GM12891 (cell line): ENCODE results near the gene SCD5.

Experiments used
- DNase-seq: peaks from one replicate; pipeline ENCODE4 v3.0.0; 2011; ENCODE audit warnings: low spot score; ENCODE audit not compliant: insufficient read length
- FAIRE-seq: peaks from 2 replicates; lab custom pipeline; 2011; peaks lifted over from hg19 to GRCh38; lab: Jason Lieb, UNC
- PAX5 ChIP-seq: IDR thresholded peaks from 2 replicates; pipeline ENCODE4 v1.6.1; 2011; ENCODE audit warnings: low read length, moderate library complexity, mild to moderate bottlenecking; ENCODE audit not compliant: insufficient read depth, severe bottlenecking
- POLR2A ChIP-seq: IDR thresholded peaks from 2 replicates; pipeline ENCODE4 v1.6.1; 2011; ENCODE audit warnings: low read depth, low read length, control low read depth
- POLR2AphosphoS5 ChIP-seq: IDR thresholded peaks from 2 replicates; pipeline ENCODE4 v1.6.1; 2011; ENCODE audit warnings: low read depth, low read length, control low read depth
- POU2F2 ChIP-seq: IDR thresholded peaks from 2 replicates; pipeline ENCODE4 v1.6.1; 2011; ENCODE audit warnings: low read depth, mild to moderate bottlenecking, control low read depth, low read length, moderate library complexity
- SPI1 ChIP-seq: IDR thresholded peaks from 2 replicates; pipeline ENCODE4 v1.6.1; 2011; ENCODE audit warnings: low read depth, low read length, control low read depth
- TAF1 ChIP-seq: IDR thresholded peaks from 2 replicates; pipeline ENCODE4 v1.6.1; 2011; ENCODE audit warnings: low read depth, low read length, control low read depth

Gene SCD5

GRCh38 chr4:82643994-82644733 lies 154.4 kb downstream of the SCD5 start:
- FAIRE-seq (no peak), DNase-seq (no peak)
- no peak for TF ChIP-seq SPI1
- TF ChIP-seq POLR2A: no peak
- no peak for TF ChIP-seq TAF1
- TF ChIP-seq PAX5: no peak
- no peak for TF ChIP-seq POLR2AphosphoS5
- TF ChIP-seq POU2F2: no peak

DNA sequence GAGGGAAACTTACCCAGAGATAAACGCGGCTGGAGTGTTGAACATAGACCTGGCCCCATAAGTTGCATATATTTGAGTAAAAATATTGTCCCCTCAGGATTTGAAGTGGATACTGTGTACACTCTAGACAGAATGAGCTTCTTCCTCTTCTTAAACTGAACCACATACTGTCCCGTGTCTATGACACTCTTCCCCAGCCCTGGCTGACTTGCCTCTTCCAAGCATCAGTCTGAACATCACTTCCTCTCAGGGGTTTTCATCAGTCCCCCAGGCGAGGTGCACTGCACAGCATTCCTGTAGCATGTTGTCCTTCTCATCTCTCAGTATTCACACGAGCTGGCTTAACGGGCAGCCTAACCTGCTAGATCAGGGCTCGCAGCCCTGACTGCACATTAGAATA lies 156.3 kb downstream of the SCD5 start:
- DNase-seq (no peak), FAIRE-seq (no peak)
- TF ChIP-seq SPI1 (no peak), POLR2A (no peak), PAX5 (no peak), TAF1 (no peak), POLR2AphosphoS5 (no peak), POU2F2 (no peak)

DNA sequence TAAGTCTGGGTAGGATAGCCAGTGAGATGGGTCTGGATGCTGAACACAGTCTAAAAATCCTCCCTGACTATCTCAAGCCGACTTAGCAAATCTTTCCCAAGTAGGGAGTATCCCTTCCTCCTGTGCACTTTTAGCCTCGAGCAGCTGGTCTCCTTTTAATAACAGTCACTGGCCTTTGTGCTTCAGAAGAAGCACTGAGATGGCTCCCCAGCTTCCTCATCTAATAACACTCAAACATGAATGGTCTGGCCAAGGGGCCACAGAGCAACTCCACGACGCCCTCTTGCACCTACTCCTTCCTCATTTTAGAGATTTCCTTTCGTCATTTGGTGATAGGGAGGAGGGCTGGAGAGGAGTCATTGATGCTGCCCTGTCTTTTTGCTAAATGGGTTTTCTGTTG lies 158.1 kb downstream of the SCD5 start:
- FAIRE-seq: no peak
- TF ChIP-seq POU2F2 (no peak), POLR2AphosphoS5 (no peak), SPI1 (no peak), PAX5 (no peak), TAF1 (no peak), POLR2A (no peak)

DNA sequence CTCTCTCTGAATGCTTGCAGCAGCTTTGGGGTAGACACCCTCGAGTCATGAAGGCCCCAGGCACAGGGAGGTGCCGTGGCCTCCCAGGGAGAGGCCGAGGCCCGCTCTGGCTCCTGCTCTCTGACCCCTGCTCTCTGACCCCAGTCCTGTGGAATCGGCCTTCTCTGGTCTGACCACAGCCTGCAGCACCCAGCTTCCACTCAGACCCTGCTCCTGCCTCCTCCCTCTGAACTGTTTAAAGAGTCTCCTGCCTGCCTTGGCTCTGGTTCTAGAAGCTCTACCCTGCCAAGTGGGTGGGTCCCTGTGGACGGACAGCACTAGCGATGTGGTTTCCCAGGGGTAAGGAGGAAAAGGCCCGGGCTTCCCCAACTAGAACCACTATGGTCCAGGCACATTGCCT lies 158.6 kb downstream of the SCD5 start:
- DNase-seq: no peak
- TF ChIP-seq POLR2A (no peak), POLR2AphosphoS5 (no peak), PAX5 (no peak)
- FAIRE-seq: no peak

More for the DNA sequence above, 158.1 kb downstream of the SCD5 start:
- DNase-seq: no peak

DNA sequence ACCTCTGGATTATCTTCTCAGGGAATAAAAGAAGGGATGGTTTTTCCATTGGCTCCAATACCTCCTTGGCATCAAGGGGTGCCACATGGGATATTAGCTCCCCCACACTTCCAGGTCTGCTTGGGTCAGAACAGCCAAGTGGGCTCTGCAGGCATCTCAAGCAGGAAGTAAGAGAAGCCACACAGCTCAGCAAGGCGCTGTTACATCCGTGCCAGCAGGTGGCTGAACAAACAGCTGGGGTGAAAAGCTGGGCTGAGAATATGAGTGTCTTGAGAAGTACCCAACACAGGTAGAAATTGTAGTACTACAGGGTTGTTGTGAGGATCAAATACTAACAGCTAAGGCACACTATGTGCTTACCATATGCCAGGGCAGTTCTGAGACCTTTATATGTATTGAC lies 160.1 kb downstream of the SCD5 start:
- TF ChIP-seq SPI1 (no peak), TAF1 (no peak), POU2F2 (no peak), PAX5 (no peak), POLR2A (no peak), POLR2AphosphoS5 (no peak)
- DNase-seq (no peak), FAIRE-seq (no peak)

- FAIRE-seq (no peak), DNase-seq (no peak)
- TF ChIP-seq TAF1: no peak
- TF ChIP-seq POLR2A: no peak
- no peak for TF ChIP-seq POU2F2
- TF ChIP-seq PAX5: no peak
- no peak for TF ChIP-seq POLR2AphosphoS5
- TF ChIP-seq SPI1: no peak
Measured at GRCh38 chr4:82630079-82630478, 168.5 kb downstream of the SCD5 start.

- no peak for FAIRE-seq
- TF ChIP-seq TAF1: no peak
- no peak for DNase-seq
Measured at GRCh38 chr4:82629238-82630000, 169.2 kb downstream of the SCD5 start.

DNA sequence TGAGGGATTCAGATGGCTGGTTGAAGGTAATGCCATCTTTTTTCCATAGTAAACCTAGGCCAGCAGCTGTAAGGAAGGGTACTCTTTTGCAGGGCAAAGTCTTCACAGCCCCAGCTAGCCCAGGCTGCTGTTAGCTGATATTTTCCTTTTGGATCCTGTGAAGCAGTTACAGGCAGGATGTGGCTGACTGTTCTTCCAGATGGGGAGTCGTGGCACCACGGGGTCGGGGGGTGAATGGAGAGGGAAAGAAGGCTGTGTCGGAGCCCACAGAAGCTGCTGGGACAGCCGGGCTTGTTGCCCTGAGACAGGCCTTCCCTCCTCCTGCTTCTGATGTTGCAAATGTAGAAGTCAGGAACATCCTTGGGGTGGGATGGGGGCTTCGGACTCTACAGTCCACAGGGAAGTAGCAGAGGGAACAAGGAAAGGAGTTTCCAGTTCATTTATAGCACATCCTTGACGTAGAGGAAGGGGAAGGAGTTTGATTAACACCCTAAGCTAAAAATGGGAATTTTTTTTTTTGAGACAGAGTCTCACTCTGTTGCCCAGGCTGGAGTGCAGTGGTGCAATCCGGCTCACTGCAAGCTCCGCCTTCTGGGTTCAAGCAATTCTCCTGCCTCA lies 172.2 kb downstream of the SCD5 start:
- no peak for TF ChIP-seq TAF1
- no peak for TF ChIP-seq PAX5
- TF ChIP-seq POLR2AphosphoS5: no peak
- TF ChIP-seq POU2F2: no peak
- DNase-seq (no peak), FAIRE-seq (no peak)

DNA sequence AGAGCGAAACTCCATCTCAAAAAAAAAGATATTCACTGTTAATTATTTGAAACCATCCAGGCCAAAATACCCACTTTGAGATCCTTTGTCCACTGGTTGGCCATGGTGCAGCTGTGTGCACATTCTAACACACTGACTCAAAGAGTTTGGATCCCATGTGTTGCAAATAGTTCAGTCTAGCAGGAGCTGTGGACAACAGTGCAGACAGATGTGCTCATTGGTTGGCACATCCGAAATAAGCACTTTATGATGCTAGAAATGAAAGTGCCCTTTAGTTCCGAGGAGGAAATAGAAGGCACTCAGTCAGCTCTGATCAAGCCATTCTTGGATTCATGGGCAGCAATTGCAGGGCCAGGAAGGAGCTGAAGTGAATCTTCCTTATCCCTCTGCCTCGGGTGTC lies 173.8 kb downstream of the SCD5 start:
- no peak for TF ChIP-seq SPI1
- no peak for TF ChIP-seq PAX5
- no peak for TF ChIP-seq POU2F2
- no peak for TF ChIP-seq POLR2A
- no peak for TF ChIP-seq TAF1
- no peak for TF ChIP-seq POLR2AphosphoS5
- DNase-seq: no peak
- FAIRE-seq: no peak

DNA sequence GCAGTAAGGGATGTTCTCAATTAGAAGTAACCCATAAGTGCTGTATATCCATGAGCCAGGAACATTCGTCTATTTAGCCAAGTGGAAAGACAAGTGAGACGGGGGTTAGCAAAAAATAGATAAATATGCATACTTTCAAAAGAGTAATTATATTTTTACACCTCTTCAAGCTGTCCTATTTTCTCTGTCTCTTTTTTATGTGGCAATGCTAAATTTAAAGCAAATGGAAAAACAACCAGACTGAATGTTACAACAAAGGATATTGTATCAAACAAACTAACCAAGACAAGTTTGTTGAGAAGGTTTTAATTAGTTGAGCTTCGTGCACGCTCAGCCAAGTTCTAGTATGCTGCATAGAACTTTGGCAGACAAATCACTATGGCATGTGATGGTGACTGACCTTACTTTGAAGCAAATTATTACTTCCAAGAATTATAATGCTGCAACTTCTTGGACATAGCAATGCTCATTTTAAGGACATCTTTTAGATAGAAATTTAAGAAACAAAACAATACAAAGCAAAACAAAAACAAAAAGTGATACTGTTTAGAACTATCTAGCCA lies 175.4 kb downstream of the SCD5 start:
- TF ChIP-seq SPI1 (no peak), TAF1 (no peak), POLR2A (no peak), POU2F2 (no peak), POLR2AphosphoS5 (no peak), PAX5 (no peak)
- FAIRE-seq (no peak), DNase-seq (no peak)
